ENCODE data around the gene NR1H4.

NR1H4 gene

DNA sequence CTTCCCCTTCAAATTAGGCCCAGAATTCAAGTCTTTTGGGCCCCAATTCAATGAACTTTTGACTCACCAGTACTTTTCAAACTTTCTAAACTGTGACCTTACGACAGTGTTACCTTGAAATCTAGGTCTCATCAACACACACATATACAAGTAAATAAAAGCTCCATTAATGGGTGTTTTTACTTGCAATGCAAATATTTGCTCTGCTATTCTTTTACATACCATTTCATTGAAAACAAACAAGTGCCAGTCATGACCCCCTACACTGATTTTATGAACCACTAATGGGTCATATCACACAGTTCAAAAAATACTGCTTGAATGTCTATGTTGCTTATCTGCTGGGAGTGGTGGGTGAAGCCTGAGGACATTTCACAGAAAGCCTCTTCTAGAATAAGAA is 9.1 kb upstream of the NR1H4 start:
- WGBS, 2 experiments = 91 to 100% methylated on average over 1 of the region's 1 CpG

DNA sequence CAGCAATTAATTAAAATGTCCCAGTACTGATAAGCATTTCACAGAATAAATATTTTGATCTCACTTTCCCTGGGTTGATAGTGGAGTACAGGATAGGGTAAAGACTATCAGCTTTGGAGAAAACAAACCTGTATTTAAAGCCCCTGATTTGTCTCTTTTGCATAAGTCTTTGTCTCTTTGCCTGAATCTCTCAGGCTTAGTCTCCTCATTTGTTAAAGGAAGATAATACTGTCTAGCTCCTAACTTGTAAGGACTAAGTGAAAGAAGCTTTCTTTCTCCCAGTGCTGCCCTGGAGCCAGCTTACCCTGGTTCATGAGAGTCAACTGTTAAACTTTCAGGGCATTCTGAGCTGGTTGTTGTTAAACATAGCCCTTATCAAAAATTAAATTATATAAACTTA is 5.5 kb upstream of the NR1H4 start:
- no peak overlapping the region for H3K4me3 ChIP-seq (ENCODE audit: insufficient read depth, low read depth, low read length)
- H3K27ac ChIP-seq (ENCODE audit: insufficient read depth, low read depth, low read length, poor library complexity, severe bottlenecking) = no peak overlapping the region
- peaks cover 4% of the 10 kb centered on the region for H3K4me1 ChIP-seq (ENCODE audit: control insufficient read depth, insufficient read depth, low read length)
- H3K36me3 ChIP-seq (ENCODE audit: control insufficient read depth, insufficient read depth, low read length) = no peaks in the 10 kb centered on the region
- no peaks in the 10 kb centered on the region for H3K9me3 ChIP-seq (ENCODE audit: control insufficient read depth, low read length)
- no peaks in the 10 kb centered on the region for H3K27me3 ChIP-seq (ENCODE audit: control insufficient read depth, insufficient read depth, low read length, poor library complexity, severe bottlenecking)

More for the DNA sequence above, 9.1 kb upstream of the NR1H4 start:
- Histone ChIP-seq H3K36me3 (ENCODE audit: control insufficient read depth, insufficient read depth, low read length) (no peaks in the 10 kb centered on the region), H3K4me3 (ENCODE audit: insufficient read depth, low read depth, low read length) (no peak overlapping the region), H3K9me3 (ENCODE audit: control insufficient read depth, low read length) (no peaks in the 10 kb centered on the region), H3K4me1 (ENCODE audit: control insufficient read depth, insufficient read depth, low read length) (peaks cover 7% of the 10 kb centered on the region), H3K27me3 (ENCODE audit: control insufficient read depth, insufficient read depth, low read length, poor library complexity, severe bottlenecking) (no peaks in the 10 kb centered on the region), H3K27ac (ENCODE audit: insufficient read depth, low read depth, low read length, poor library complexity, severe bottlenecking) (no peak overlapping the region)

DNA sequence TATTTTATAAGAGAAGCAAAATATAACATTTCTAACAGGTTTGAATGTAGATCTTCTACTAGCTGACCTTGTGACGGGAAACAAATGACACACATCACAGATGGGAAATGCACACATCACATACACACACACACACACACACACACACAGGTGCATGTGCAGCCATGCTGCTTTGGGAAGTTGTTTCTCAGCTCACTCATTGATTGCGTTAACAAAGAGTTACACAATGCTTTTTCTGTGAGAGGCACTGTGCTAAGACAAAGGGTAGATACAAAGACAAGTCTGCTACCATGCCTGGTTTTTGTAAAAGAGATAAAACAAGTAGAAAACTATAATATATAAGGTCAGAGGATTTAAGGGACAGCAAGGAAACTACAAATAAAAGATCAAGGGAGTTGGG is 1.3 kb upstream of the NR1H4 start:
- 76 to 93% methylated on average over 2 of the region's 2 CpGs for WGBS, 2 experiments
- Histone ChIP-seq H3K9me3 (ENCODE audit: control insufficient read depth, low read length) (no peaks in the 10 kb centered on the region), H3K27ac (ENCODE audit: insufficient read depth, low read depth, low read length, poor library complexity, severe bottlenecking) (no peak overlapping the region), H3K36me3 (ENCODE audit: control insufficient read depth, insufficient read depth, low read length) (no peaks in the 10 kb centered on the region), H3K4me3 (ENCODE audit: insufficient read depth, low read depth, low read length) (no peak overlapping the region), H3K4me1 (ENCODE audit: control insufficient read depth, insufficient read depth, low read length) (peaks cover 4% of the 10 kb centered on the region), H3K27me3 (ENCODE audit: control insufficient read depth, insufficient read depth, low read length, poor library complexity, severe bottlenecking) (no peaks in the 10 kb centered on the region)

DNA sequence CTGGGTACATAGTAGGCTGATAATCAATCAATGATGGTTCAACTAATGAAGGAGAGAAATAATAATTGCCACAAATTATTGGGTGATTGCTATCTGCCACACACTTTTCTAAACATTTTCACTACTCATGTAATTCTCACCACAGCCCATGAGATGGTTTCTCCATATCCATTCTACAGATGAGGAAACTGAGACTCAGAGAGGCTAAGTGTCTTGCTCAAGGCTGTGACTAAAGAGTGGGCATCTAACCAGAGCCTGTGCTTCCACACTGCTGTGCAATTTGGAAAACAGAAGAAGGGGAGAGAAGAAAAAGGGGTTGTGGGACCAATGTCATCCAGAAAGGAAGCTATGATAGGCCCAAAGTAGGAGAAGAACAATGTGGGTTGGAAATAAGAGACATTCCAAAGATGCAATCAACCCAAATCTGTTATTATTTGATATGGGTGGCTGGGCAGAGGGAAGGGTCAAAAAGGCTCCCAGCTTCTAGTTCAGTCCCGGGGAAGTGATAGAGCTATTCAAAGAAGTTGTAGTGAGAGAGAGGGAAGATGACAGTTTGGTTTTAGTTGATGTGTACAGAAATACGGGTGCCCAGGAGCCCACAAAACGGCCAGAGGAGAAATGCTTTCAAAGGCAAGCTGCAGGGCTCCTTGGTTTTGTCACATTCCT is 483 bp upstream of the NR1H4 start:
- Histone ChIP-seq H3K27me3 (ENCODE audit: control insufficient read depth, insufficient read depth, low read length, poor library complexity, severe bottlenecking) (no peaks in the 10 kb centered on the region), H3K27ac (ENCODE audit: insufficient read depth, low read depth, low read length, poor library complexity, severe bottlenecking) (no peak overlapping the region), H3K9me3 (ENCODE audit: control insufficient read depth, low read length) (no peaks in the 10 kb centered on the region), H3K4me1 (ENCODE audit: control insufficient read depth, insufficient read depth, low read length) (peaks cover 4% of the 10 kb centered on the region), H3K36me3 (ENCODE audit: control insufficient read depth, insufficient read depth, low read length) (no peaks in the 10 kb centered on the region), H3K4me3 (ENCODE audit: insufficient read depth, low read depth, low read length) (no peak overlapping the region)
- WGBS, 2 experiments = 80 to 90% methylated on average over 3 of the region's 3 CpGs

DNA sequence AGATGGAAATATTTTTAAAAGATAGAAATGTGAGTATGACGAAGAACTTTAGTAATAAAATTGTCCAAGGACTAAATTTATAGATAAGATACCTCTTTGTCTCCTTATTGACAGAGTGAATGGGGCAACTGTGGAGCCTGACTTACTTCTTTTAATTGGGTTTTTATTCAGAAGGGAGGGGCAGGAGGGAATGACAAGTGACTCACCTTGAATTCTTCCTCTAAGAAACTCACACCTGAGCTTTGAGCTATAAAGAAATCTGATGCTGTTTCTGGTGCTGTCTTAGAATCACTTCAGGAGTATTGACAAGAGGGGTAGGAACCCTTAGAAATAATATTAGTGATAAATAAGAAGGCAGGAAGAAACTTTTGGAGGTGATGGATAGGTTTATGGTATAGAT is 951 bp downstream of the NR1H4 start:
- WGBS, 2 experiments = 100% methylated on average over 1 of the region's 1 CpG
- Histone ChIP-seq H3K4me1 (ENCODE audit: control insufficient read depth, insufficient read depth, low read length) (peaks cover 4% of the 10 kb centered on the region), H3K9me3 (ENCODE audit: control insufficient read depth, low read length) (no peaks in the 10 kb centered on the region), H3K36me3 (ENCODE audit: control insufficient read depth, insufficient read depth, low read length) (no peaks in the 10 kb centered on the region), H3K4me3 (ENCODE audit: insufficient read depth, low read depth, low read length) (no peak overlapping the region), H3K27me3 (ENCODE audit: control insufficient read depth, insufficient read depth, low read length, poor library complexity, severe bottlenecking) (no peaks in the 10 kb centered on the region), H3K27ac (ENCODE audit: insufficient read depth, low read depth, low read length, poor library complexity, severe bottlenecking) (no peak overlapping the region)

DNA sequence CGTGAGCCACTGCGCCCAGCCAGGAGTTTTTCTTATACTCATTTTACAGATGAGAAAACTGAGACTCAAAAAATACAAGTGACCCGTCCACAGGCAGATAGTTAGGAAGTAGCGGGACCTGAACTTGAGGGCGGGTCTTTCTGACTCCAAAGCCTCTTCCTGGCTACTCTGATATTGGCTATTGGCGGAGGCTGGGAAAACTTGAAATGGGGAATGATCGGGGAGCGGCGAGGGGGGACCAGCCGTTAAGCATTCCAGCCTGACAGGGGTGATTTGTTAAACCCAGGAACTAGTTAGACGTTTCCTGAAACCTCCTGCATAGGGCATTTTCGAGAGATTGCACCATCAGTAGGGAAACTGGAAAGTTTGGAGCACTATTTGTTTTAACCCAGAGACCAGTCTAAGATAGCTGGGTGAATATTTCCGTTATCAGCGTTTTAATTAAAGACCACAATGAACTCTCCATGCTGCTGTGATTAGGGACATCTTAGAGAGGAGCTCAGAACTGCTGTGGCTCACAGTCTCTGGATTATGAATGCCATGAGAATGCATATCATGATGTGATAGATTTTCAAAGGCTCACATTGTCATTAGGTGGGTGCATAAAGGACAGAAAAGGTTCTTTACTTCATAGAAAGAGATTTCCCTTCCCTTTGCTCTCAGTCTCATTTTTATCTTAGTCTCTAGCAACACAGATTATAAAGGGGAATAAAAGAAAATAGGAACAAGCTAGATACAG is 2.5 kb downstream of the NR1H4 start:
- WGBS, 2 experiments = 91 to 92% methylated on average over 14 of the region's 14 CpGs
- Histone ChIP-seq H3K9me3 (ENCODE audit: control insufficient read depth, low read length) (no peaks in the 10 kb centered on the region), H3K4me3 (ENCODE audit: insufficient read depth, low read depth, low read length) (no peak overlapping the region), H3K4me1 (ENCODE audit: control insufficient read depth, insufficient read depth, low read length) (no peaks in the 10 kb centered on the region), H3K36me3 (ENCODE audit: control insufficient read depth, insufficient read depth, low read length) (no peaks in the 10 kb centered on the region), H3K27ac (ENCODE audit: insufficient read depth, low read depth, low read length, poor library complexity, severe bottlenecking) (no peak overlapping the region), H3K27me3 (ENCODE audit: control insufficient read depth, insufficient read depth, low read length, poor library complexity, severe bottlenecking) (no peaks in the 10 kb centered on the region)

DNA sequence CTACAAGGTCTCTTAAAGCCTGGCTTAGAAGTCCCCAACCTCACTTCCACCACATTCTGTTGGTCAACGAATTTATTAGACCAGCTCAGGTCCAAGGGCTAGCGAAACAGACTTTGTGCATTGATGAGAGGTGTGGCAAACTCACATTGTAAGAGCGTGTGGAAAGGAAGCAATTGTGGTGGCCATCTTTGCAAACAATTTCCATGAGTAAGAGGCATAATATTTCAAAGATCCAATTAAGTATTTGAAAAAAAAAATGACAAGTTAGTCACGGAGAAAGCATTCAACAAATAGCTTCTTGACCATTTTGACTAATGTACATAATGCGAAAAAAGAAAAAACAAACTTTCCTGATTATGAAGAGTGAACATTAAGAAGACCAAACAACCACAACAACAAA is 7.4 kb downstream of the NR1H4 start:
- WGBS, 2 experiments = 72 to 88% methylated on average over 3 to 5 of the region's 5 CpGs

DNA sequence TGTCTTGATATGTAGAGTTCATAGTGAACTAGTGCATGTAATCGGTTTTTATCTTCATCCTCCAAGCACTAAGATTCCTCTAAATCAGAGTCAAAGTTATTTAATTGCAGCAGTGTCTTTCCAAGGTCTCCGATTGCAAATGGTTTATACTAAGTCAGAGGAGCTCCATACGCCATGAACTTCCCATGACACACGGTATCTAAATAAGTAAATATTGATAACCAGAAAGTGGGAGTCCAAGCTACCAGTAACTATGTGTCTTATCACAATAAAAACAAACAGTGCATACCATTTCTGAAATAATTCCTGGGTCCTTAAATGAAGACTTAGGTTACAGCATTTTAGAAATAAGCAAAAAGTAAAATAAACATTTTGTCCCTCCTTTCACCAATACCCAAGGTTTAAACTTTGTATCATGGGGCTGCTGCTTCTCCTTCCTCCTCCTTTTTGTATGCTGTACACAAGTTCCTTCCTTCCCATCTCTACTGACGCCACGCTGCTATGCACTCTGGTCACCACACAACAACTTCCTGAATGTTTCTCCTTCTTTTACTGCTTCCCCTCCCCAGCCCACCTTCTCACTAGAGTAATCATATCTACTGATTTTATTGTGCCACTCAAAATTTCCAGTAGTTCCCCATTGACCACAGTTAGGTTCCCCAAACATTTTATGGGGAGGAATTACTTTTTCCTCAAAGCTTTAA is 10.7 kb downstream of the NR1H4 start:
- H3K4me1 ChIP-seq (ENCODE audit: control insufficient read depth, insufficient read depth, low read length) = no peaks in the 10 kb centered on the region
- H3K27ac ChIP-seq (ENCODE audit: insufficient read depth, low read depth, low read length, poor library complexity, severe bottlenecking) = no peak overlapping the region
- H3K4me3 ChIP-seq (ENCODE audit: insufficient read depth, low read depth, low read length) = no peak overlapping the region
- no peaks in the 10 kb centered on the region for H3K9me3 ChIP-seq (ENCODE audit: control insufficient read depth, low read length)
- H3K36me3 ChIP-seq (ENCODE audit: control insufficient read depth, insufficient read depth, low read length) = no peaks in the 10 kb centered on the region
- 91 to 94% methylated on average over 6 of the region's 6 CpGs for WGBS, 2 experiments
- H3K27me3 ChIP-seq (ENCODE audit: control insufficient read depth, insufficient read depth, low read length, poor library complexity, severe bottlenecking) = no peaks in the 10 kb centered on the region

More for the DNA sequence above, 7.4 kb downstream of the NR1H4 start:
- Histone ChIP-seq H3K4me3 (ENCODE audit: insufficient read depth, low read depth, low read length) (no peak overlapping the region), H3K27me3 (ENCODE audit: control insufficient read depth, insufficient read depth, low read length, poor library complexity, severe bottlenecking) (no peaks in the 10 kb centered on the region), H3K36me3 (ENCODE audit: control insufficient read depth, insufficient read depth, low read length) (no peaks in the 10 kb centered on the region), H3K4me1 (ENCODE audit: control insufficient read depth, insufficient read depth, low read length) (no peaks in the 10 kb centered on the region), H3K27ac (ENCODE audit: insufficient read depth, low read depth, low read length, poor library complexity, severe bottlenecking) (no peak overlapping the region), H3K9me3 (ENCODE audit: control insufficient read depth, low read length) (no peaks in the 10 kb centered on the region)

DNA sequence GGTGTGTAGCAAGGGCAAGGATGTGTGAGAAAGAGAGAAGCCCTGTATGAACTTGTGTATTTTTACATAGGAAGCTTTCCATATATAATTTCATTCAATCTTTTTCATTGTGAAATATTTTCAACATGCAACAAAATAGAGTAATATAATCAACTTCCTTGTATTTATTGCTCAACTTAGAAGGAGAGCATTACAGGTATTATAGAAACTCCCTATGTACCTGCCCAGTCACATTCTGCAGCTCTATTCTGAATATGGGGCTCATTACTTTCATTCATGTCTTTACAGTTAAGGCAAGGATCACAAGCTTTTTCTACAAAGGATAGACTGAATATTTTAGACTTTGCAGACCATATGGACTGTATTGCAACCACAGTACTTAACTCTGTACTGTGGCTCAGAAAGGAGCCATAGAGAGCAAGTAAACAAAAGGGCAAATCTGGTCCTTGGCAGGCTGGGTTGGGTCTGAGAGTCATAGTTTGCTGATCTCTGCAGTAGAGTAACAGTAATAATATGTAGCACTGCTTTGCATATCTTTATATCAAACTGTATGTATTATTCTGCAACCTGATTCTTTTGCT is 11.3 kb downstream of the NR1H4 start:
- Histone ChIP-seq H3K27ac (ENCODE audit: insufficient read depth, low read depth, low read length, poor library complexity, severe bottlenecking) (no peak overlapping the region), H3K4me3 (ENCODE audit: insufficient read depth, low read depth, low read length) (no peak overlapping the region), H3K4me1 (ENCODE audit: control insufficient read depth, insufficient read depth, low read length) (no peaks in the 10 kb centered on the region), H3K36me3 (ENCODE audit: control insufficient read depth, insufficient read depth, low read length) (no peaks in the 10 kb centered on the region), H3K9me3 (ENCODE audit: control insufficient read depth, low read length) (no peaks in the 10 kb centered on the region), H3K27me3 (ENCODE audit: control insufficient read depth, insufficient read depth, low read length, poor library complexity, severe bottlenecking) (no peaks in the 10 kb centered on the region)

DNA sequence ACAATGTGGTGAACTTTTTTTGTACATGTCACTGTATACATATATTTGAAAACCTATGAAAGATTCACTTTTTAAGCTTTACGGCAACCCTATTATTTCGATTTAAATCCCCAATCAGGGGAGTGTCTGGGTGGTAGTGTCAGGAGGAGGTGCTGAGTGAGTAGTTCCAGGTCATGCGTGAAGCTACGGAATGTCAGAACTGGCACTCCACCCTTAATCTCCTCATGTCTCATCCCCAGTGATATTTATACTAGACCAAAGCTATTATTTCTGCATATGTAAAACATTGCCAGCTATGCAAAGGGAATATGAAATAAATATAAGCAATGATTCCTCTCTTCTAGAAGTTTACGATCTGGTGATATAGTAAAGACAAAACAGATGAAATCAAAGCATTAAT is 12.3 kb downstream of the NR1H4 start:
- Histone ChIP-seq H3K36me3 (ENCODE audit: control insufficient read depth, insufficient read depth, low read length) (no peaks in the 10 kb centered on the region), H3K27me3 (ENCODE audit: control insufficient read depth, insufficient read depth, low read length, poor library complexity, severe bottlenecking) (no peaks in the 10 kb centered on the region), H3K9me3 (ENCODE audit: control insufficient read depth, low read length) (no peaks in the 10 kb centered on the region), H3K27ac (ENCODE audit: insufficient read depth, low read depth, low read length, poor library complexity, severe bottlenecking) (no peak overlapping the region), H3K4me1 (ENCODE audit: control insufficient read depth, insufficient read depth, low read length) (no peaks in the 10 kb centered on the region), H3K4me3 (ENCODE audit: insufficient read depth, low read depth, low read length) (no peak overlapping the region)
- 92% methylated on average over 4 of the region's 5 CpGs; no CpG with 5 or more reads in 1 of the 2 experiments for WGBS, 2 experiments
